ENCODE measurements around the gene GSTT4.
"Not testable (repeated sequence)": the region's sequence is repeated elsewhere in the genome, so short reads cannot be mapped to it uniquely, and the experiment has no call there.

DNA sequence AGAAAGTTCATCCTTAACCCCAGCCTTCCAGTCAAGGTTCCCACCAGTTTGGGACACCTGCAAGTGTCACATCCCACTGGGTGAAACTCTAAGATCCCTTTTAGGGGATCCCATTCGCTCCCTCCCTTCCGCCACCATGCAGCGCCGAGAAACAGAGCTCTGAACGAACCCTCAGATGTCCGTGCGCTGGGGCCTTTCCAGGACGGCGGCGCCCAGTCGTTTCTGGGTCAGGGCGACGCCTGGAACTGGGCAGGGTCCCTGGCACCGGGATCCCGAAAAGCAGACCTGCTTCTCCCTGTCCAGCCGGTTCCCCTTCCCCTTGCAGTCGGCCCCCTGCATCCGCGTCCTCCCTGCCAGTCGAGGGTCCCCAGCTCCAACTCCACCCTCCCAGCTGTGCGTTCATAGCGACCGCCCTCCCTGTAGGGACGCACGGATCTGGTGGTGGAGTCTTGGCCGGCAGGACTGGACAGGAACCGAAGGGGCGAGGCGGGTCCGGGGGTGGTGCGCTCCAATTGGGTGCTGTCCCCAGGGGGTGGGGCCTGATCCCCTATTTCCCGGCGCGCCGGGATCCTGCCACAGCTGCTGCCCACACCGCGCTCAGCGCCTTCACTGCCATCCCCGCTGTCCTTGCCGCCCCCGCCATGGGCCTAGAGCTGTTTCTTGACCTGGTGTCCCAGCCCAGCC lies 25.6 kb downstream of the GSTT4 start, which contains the start of gene GSTT2:
- not testable (repeated sequence) for TF ChIP-seq POLR2AphosphoS5, POLR2A (IDR thresholded peaks at IDR 0.05; ENCODE audit: low read depth, low read length)
